A673 (cell line): ENCODE data around the gene ZMAT5. TPM values are rescaled to one million over a fixed set of nuclear protein-coding genes. Genes with fewer than 3 reads are reported as not detected.

Experiments used
- BruUV-seq: library from RNA; stranded (reverse); fragments of 400-500 nt; replicated peaks from 2 replicates; lab custom pipeline; 2021; lab: Mats Ljungman, UMichigan
- CTCF ChIA-PET: fragments of 300-600 bp; sonication (Branson Sonifier 250); formaldehyde crosslinking; loops from one replicate; lab custom pipeline; 2022; ENCODE audit warnings: antibody characterized with exemption; lab: Charles Lee
- POLR2A ChIA-PET: fragments of 300-600 bp; sonication (Branson Sonifier 250); formaldehyde crosslinking; loops from one replicate; lab custom pipeline; 2022; ENCODE audit warnings: antibody characterized with exemption; ENCODE audit not compliant: low non-redundant PET; lab: Charles Lee
- DNase-seq: peaks from one replicate; pipeline ENCODE4 v3.0.0-alpha.2; 2015; ENCODE audit warnings: low spot score
- H3K27ac ChIP-seq: fragments of 200-600 bp; sonication (generic); 2 replicates; pipeline ENCODE4 v1.5.1; 2016; ENCODE audit warnings: mixed run types, low read depth, mild to moderate bottlenecking, mixed read lengths, antibody characterized with exemption, low read length; ENCODE audit not compliant: poor library complexity, severe bottlenecking
- H3K27me3 ChIP-seq: fragments of 200-600 bp; sonication (generic); replicated peaks from 2 replicates; pipeline ENCODE4 v1.6.1; 2017; ENCODE audit warnings: mixed run types, low read depth, mild to moderate bottlenecking, mixed read lengths, antibody characterized with exemption, low read length; ENCODE audit not compliant: insufficient read depth, poor library complexity
- H3K36me3 ChIP-seq: fragments of 200-600 bp; sonication (generic); 2 replicates; pipeline ENCODE4 v1.6.1; 2016; ENCODE audit warnings: mixed run types, mild to moderate bottlenecking, mixed read lengths, antibody characterized with exemption, low read length; ENCODE audit not compliant: insufficient read depth, poor library complexity, severe bottlenecking
- H3K4me1 ChIP-seq: fragments of 200-600 bp; sonication (generic); 2 replicates; pipeline ENCODE4 v1.6.1; 2017; ENCODE audit warnings: mixed run types, mild to moderate bottlenecking, mixed read lengths, antibody characterized with exemption, low read length; ENCODE audit not compliant: insufficient read depth, poor library complexity, severe bottlenecking
- H3K4me3 ChIP-seq: fragments of 200-600 bp; sonication (generic); 2 replicates; pipeline ENCODE4 v1.5.1; 2016; ENCODE audit warnings: low read depth, mixed run types, mild to moderate bottlenecking, mixed read lengths, low read length; ENCODE audit not compliant: poor library complexity, severe bottlenecking
- H3K9me3 ChIP-seq: fragments of 200-600 bp; sonication (generic); 2 replicates; pipeline ENCODE4 v1.6.1; 2016; ENCODE audit warnings: mixed run types, low read depth, mild to moderate bottlenecking, mixed read lengths, antibody characterized with exemption, low read length; ENCODE audit not compliant: poor library complexity, severe bottlenecking
- CTCF ChIP-seq: fragments of 300-800, 200-600 bp; sonication (generic); conservative IDR thresholded peaks from 2 replicates; pipeline ENCODE4 v1.5.1; 2017; ENCODE audit warnings: low read depth, mild to moderate bottlenecking, antibody characterized with exemption, low read length, moderate library complexity, mixed read lengths
- EZH2 ChIP-seq: fragments of 200-600 bp; sonication (generic); IDR thresholded peaks from 2 replicates; pipeline ENCODE4 v1.6.1; 2017; ENCODE audit warnings: borderline replicate concordance, low read depth, mild to moderate bottlenecking, mixed read lengths, antibody characterized with exemption, low read length; ENCODE audit not compliant: poor library complexity, severe bottlenecking
- intact Hi-C: fragments of 100-400 bp; cut with micrococcal nuclease; formaldehyde crosslinking; loops from one replicate; pipeline ENCODE4 v1.10.0; 2022; ENCODE audit not compliant: unreplicated experiment
- total RNA-seq: library from RNA; stranded (reverse); gene quantifications from 2 replicates; pipeline ENCODE4 v1.2.3, GENCODE V29; 2021

ZMAT5 gene
- total RNA-seq, 1 experiment from 2014 or later = 19.8 TPM

DNA sequence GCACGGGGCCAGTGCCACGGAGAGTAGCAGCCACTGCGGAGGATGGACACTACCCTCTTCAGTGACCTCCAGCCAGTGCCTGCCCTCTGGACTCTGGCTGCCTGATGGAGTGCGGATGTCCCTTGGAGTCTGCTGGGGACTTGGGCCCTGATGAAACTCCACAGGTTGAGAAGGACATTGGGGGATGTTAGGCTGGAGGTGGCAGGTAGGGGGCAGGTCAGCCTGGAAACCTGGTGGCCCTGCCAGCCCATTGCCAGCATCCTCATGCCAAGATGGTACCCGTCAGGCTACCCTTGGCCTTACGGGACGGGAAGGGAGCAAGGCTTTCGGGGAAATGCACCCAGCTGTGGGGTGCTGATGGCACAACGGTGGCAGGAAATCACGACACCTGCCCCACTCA lies 43.0 kb downstream of the ZMAT5 start:
- Histone ChIP-seq H3K4me1 (no peaks in the 10 kb centered on the region), H3K4me3 (no peak overlapping the region), H3K27ac (no peak overlapping the region), H3K27me3 (peaks cover 33% of the 10 kb centered on the region), H3K9me3 (no peaks in the 10 kb centered on the region), H3K36me3 (no peaks in the 10 kb centered on the region)
- POLR2A ChIA-PET = no interaction called here
- no TSS peak for BruUV-seq
- no peak for DNase-seq
- CTCF ChIA-PET = no interaction called here
- TF ChIP-seq CTCF (no peak), EZH2 (no peak)
- intact Hi-C loops = no loop called here

- no peaks in the 10 kb centered on the region for H3K4me1 ChIP-seq
- CTCF ChIA-PET = no interaction called here
These were observed 44.2 kb downstream of the ZMAT5 start for GRCh38 chr22:29722587-29722986.

GRCh38 chr22:29722151-29722550 lies 44.7 kb downstream of the ZMAT5 start:
- Histone ChIP-seq H3K9me3 (no peaks in the 10 kb centered on the region), H3K36me3 (no peaks in the 10 kb centered on the region), H3K27me3 (peaks cover 43% of the 10 kb centered on the region), H3K27ac (no peak overlapping the region), H3K4me1 (no peaks in the 10 kb centered on the region), H3K4me3 (no peak overlapping the region)
- CTCF ChIA-PET = no interaction called here
- no peak for DNase-seq
- intact Hi-C loops = no loop called here
- TF ChIP-seq EZH2 (no peak), CTCF (no peak)
- POLR2A ChIA-PET = no interaction called here
- BruUV-seq = no TSS peak

More at GRCh38 chr22:29722587-29722986, 44.2 kb downstream of the ZMAT5 start:
- no peaks in the 10 kb centered on the region for H3K36me3 ChIP-seq
- POLR2A ChIA-PET = no interaction called here
- DNase-seq = no peak
- no peaks in the 10 kb centered on the region for H3K9me3 ChIP-seq
- H3K27ac ChIP-seq = no peak overlapping the region
- no TSS peak for BruUV-seq
- intact Hi-C loops = no loop called here
- TF ChIP-seq CTCF (no peak), EZH2 (no peak)
- H3K27me3 ChIP-seq = peaks cover 43% of the 10 kb centered on the region
- no peak overlapping the region for H3K4me3 ChIP-seq
